Neuronal stem cell (in vitro differentiated cells): ENCODE results near the gene GARNL3.

Source experiments
- DNase-seq: peaks from one replicate; pipeline ENCODE4 v3.0.0-alpha.2; 2013; ENCODE audit warnings: low spot score
- H2AFZ ChIP-seq: one replicate; pipeline ENCODE4 v1.6.1; 2013; ENCODE audit warnings: mild to moderate bottlenecking, low read length, inconsistent platforms
- H2AK5ac ChIP-seq: 2 replicates; pipeline ENCODE4 v1.6.1; 2013; ENCODE audit warnings: low read depth, mild to moderate bottlenecking, inconsistent platforms, low read length, moderate library complexity, mixed read lengths
- H2BK120ac ChIP-seq: 2 replicates; pipeline ENCODE4 v1.6.1; 2013; ENCODE audit warnings: low read depth, mild to moderate bottlenecking, inconsistent platforms, low read length, moderate library complexity, mixed read lengths
- H2BK12ac ChIP-seq: one replicate; pipeline ENCODE4 v1.6.1; 2013; ENCODE audit warnings: low read length, inconsistent platforms
- H2BK15ac ChIP-seq: 2 replicates; pipeline ENCODE4 v1.6.1; 2013; ENCODE audit warnings: mild to moderate bottlenecking, low read length, inconsistent platforms, mixed read lengths
- H2BK5ac ChIP-seq: one replicate; pipeline ENCODE4 v1.6.1; 2013; ENCODE audit warnings: inconsistent platforms, mild to moderate bottlenecking, low read length, moderate library complexity
- H3K14ac ChIP-seq: one replicate; pipeline ENCODE4 v1.6.1; 2013; ENCODE audit warnings: low read length, inconsistent platforms
- H3K18ac ChIP-seq: 2 replicates; pipeline ENCODE4 v1.6.1; 2013; ENCODE audit warnings: low read length, inconsistent platforms
- H3K23ac ChIP-seq: 2 replicates; pipeline ENCODE4 v1.6.1; 2013; ENCODE audit warnings: low read depth, mild to moderate bottlenecking, mixed read lengths, low read length, inconsistent platforms; ENCODE audit not compliant: poor library complexity
- H3K27ac ChIP-seq: replicated peaks from 3 replicates; pipeline ENCODE4 v1.5.1; 2013; ENCODE audit warnings: low read length, inconsistent platforms
- H3K27me3 ChIP-seq, 3 experiments: 2 replicates each; pipeline ENCODE4 v1.6.1; 2013; ENCODE audit warnings: low read length in 3 of 3, mild to moderate bottlenecking in 2 of 3, inconsistent platforms in 1 of 3, low read depth in 1 of 3, mixed read lengths in 1 of 3, moderate library complexity in 1 of 3; ENCODE audit not compliant: control insufficient read depth in 3 of 3, insufficient read depth in 3 of 3
- H3K36me3 ChIP-seq, 2 donors: replicated peaks in 1 of 2; 2 replicates each; pipeline ENCODE4 v1.6.1; 2013; ENCODE audit warnings: low read length in 2 of 2; ENCODE audit not compliant: control insufficient read depth in 2 of 2, insufficient read depth in 2 of 2
- H3K4ac ChIP-seq: 2 replicates; pipeline ENCODE4 v1.6.1; 2013; ENCODE audit warnings: inconsistent platforms, mild to moderate bottlenecking, low read length, moderate library complexity
- H3K4me1 ChIP-seq, 2 donors: 1 replicate in 1 of 2; 2 replicates in 1 of 2; pipeline ENCODE4 v1.6.1; 2013; ENCODE audit warnings: low read length in 2 of 2, low read depth in 1 of 2; ENCODE audit not compliant: control insufficient read depth in 2 of 2, insufficient read depth in 1 of 2
- H3K4me2 ChIP-seq: one replicate; pipeline ENCODE4 v1.6.1; 2013; ENCODE audit warnings: mild to moderate bottlenecking, low read length, inconsistent platforms; ENCODE audit not compliant: insufficient read depth, poor library complexity, severe bottlenecking
- H3K4me3 ChIP-seq, 2 donors: 2 replicates each; pipeline ENCODE4 v1.5.1; 2013; ENCODE audit warnings: low read length in 2 of 2, mild to moderate bottlenecking in 2 of 2, inconsistent platforms in 1 of 2, moderate library complexity in 1 of 2
- H3K79me1 ChIP-seq: one replicate; pipeline ENCODE4 v1.6.1; 2013; ENCODE audit warnings: low read depth, mild to moderate bottlenecking, inconsistent platforms, low read length, moderate library complexity
- H3K9ac ChIP-seq: one replicate; pipeline ENCODE4 v1.6.1; 2013; ENCODE audit warnings: mild to moderate bottlenecking, low read depth, low read length, inconsistent platforms; ENCODE audit not compliant: poor library complexity
- H3K9me3 ChIP-seq, 2 donors: replicated peaks in 1 of 2; 2 replicates each; pipeline versions ENCODE3 to v1.6.1; 2013; ENCODE audit warnings: low read length in 2 of 2, mild to moderate bottlenecking in 2 of 2, inconsistent platforms in 1 of 2, low read depth in 1 of 2, mixed read lengths in 1 of 2, moderate library complexity in 1 of 2; ENCODE audit not compliant: control insufficient read depth in 2 of 2, insufficient read depth in 1 of 2
- H4K8ac ChIP-seq: one replicate; pipeline ENCODE4 v1.6.1; 2013; ENCODE audit warnings: low read depth, mild to moderate bottlenecking, inconsistent platforms, low read length, moderate library complexity
- H4K91ac ChIP-seq: one replicate; pipeline ENCODE4 v1.6.1; 2013; ENCODE audit warnings: low read length, low read depth, mild to moderate bottlenecking, inconsistent platforms; ENCODE audit not compliant: poor library complexity
- WGBS, 2 donors: extraction: QIAGEN DNeasy Blood & Tissue Kit; methylation state at CpG; one replicate each; pipeline ENCODE4 v1.1.7; 2013; ENCODE audit warnings: missing lambda C conversion rate in 2 of 2, mixed read lengths in 1 of 2; ENCODE audit not compliant: insufficient read length in 2 of 2, insufficient replicate concordance in 1 of 2; ENCODE audit errors: extremely low coverage in 2 of 2; 5-methylcytosine and 5-hydroxymethylcytosine counted together

The GARNL3 gene

DNA sequence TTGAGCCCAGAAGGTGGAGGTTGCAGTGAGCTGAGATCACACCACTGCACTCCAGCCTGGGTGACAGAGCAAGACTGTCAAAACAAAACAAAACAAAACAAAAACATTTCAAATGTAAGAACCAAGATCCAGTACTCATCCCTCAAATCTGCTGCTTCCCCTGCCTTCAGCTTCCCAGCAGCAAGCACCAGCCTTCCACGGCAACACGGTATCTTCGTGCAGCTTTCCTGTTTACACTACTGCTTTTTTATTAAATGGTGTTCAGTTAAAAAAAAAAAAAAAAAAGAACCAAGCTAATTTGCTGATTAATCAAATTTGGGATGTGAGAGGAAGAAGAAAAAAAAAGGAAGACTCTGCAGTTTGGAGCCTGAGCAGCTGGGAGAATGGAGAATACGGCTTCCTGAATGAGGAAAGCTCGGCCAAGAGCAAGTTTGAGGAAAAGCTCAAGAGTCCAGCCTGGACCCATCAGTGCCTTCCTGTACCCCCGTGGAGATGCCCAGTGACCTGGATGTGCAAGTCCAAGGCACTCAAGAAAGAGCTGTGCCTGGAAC is 104.4 kb downstream of the GARNL3 start:
- Histone ChIP-seq H3K9me3 (no peaks in the 10 kb centered on the region), H3K18ac (no peak overlapping the region), H3K4me1 (peaks cover 1 to 2% of the 10 kb centered on the region in 2 donors), H2BK12ac (no peak overlapping the region), H3K4me3 (no peak overlapping the region), H3K14ac (no peak overlapping the region), H3K23ac (no peak overlapping the region), H3K9ac (no peak overlapping the region), H4K91ac (no peak overlapping the region), H3K36me3 (peaks cover 2 to 10% of the 10 kb centered on the region in 2 donors), H3K4me2 (no peak overlapping the region), H4K8ac (no peak overlapping the region), H3K79me1 (no peaks in the 10 kb centered on the region), H3K4ac (no peak overlapping the region), H2BK15ac (no peak overlapping the region), H3K27me3 (no peaks in the 10 kb centered on the region), H2BK120ac (no peak overlapping the region), H2AFZ (no peak overlapping the region), H2AK5ac (no peak overlapping the region), H3K27ac (no peak overlapping the region), H2BK5ac (no peak overlapping the region)
- DNase-seq, result no peak
- WGBS, 2 donors, result no CpG with 5 or more reads among the region's 6 CpGs

DNA sequence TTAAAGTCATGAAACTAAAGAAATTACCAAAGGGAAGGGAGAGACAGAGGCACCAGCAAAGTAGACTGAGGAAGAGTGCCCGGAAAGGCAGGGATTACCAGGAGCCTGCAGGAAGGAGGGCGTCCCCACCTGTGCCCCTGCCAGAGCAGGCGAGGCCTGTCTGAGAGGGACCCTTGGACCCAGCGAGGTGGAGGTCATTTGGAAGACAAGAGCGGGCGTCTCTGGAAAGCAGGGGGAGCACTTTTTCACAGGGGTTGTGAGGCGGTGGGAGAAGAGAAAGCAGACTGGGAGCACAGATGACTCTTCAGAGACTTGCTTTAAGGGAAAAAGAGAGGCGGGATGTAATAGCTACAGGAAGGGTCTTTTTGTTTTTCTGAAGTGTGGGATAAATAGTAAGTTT is 104.9 kb downstream of the GARNL3 start:
- H2BK12ac ChIP-seq, result no peak overlapping the region
- H3K9me3 ChIP-seq, result no peaks in the 10 kb centered on the region
- no peaks in the 10 kb centered on the region for H3K79me1 ChIP-seq
- no CpG with 5 or more reads among the region's 8 CpGs for WGBS, 2 donors
- H2BK15ac ChIP-seq, result no peak overlapping the region
- H3K36me3 ChIP-seq, result peaks cover 2 to 9% of the 10 kb centered on the region in 2 donors
- no peak overlapping the region for H4K8ac ChIP-seq
- H3K9ac ChIP-seq, result no peak overlapping the region
- H3K14ac ChIP-seq, result no peak overlapping the region
- DNase-seq, result no peak
- no peak overlapping the region for H3K27ac ChIP-seq
- H2BK120ac ChIP-seq, result no peak overlapping the region
- H3K23ac ChIP-seq, result no peak overlapping the region
- H3K18ac ChIP-seq, result no peak overlapping the region
- H2BK5ac ChIP-seq, result no peak overlapping the region
- H3K27me3 ChIP-seq, result no peaks in the 10 kb centered on the region
- H3K4me2 ChIP-seq, result no peak overlapping the region
- no peak overlapping the region for H4K91ac ChIP-seq
- no peak overlapping the region for H3K4me3 ChIP-seq
- no peak overlapping the region for H2AK5ac ChIP-seq
- H3K4ac ChIP-seq, result no peak overlapping the region
- H3K4me1 ChIP-seq, result peaks cover 1 to 2% of the 10 kb centered on the region in 2 donors
- no peak overlapping the region for H2AFZ ChIP-seq

DNA sequence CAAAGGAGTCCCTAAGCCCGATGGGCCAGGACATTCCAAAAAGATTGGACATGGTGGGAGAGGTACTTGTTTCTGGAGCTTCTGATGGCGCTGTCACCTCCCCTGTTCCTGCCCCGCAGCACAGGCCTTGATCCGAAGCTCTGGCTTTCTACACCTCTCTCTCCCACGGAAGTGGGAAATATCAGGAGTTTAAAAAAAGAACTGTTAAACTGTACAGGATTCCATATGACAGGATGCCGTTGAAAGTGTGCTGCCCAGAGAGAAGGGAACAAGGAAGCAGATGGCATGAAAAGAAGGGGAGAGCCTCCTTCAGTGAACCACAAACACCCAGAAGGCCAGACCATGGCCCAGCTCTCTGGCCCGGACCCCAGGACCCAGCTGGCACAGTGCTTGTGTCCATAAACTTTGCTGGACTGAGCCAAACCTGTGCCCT is 105.6 kb downstream of the GARNL3 start:
- Histone ChIP-seq H3K4me3 (no peak overlapping the region), H3K4me2 (no peak overlapping the region), H3K27me3 (no peaks in the 10 kb centered on the region), H3K36me3 (peaks cover 2 to 6% of the 10 kb centered on the region in 2 donors), H2BK120ac (no peak overlapping the region), H4K8ac (no peak overlapping the region), H2BK12ac (no peak overlapping the region), H3K9me3 (no peaks in the 10 kb centered on the region), H4K91ac (no peak overlapping the region), H3K27ac (no peak overlapping the region), H2BK15ac (no peak overlapping the region), H3K4ac (no peak overlapping the region), H2AFZ (no peak overlapping the region), H3K18ac (no peak overlapping the region), H2AK5ac (no peak overlapping the region), H3K79me1 (no peaks in the 10 kb centered on the region), H3K14ac (no peak overlapping the region), H3K9ac (no peak overlapping the region), H2BK5ac (no peak overlapping the region), H3K23ac (no peak overlapping the region), H3K4me1 (peaks cover 1 to 2% of the 10 kb centered on the region in 2 donors)
- no peak for DNase-seq
- WGBS, 2 donors, result no CpG with 5 or more reads among the region's 7 CpGs

- H2BK12ac ChIP-seq, result no peak overlapping the region
- no peak overlapping the region for H3K4me3 ChIP-seq
- DNase-seq, result no peak
- H2AK5ac ChIP-seq, result no peak overlapping the region
- H2AFZ ChIP-seq, result no peak overlapping the region
- H2BK15ac ChIP-seq, result no peak overlapping the region
- H3K4me1 ChIP-seq, result peaks cover 1 to 2% of the 10 kb centered on the region in 2 donors
- H2BK120ac ChIP-seq, result no peak overlapping the region
- no peak overlapping the region for H3K4ac ChIP-seq
- no peak overlapping the region for H3K23ac ChIP-seq
- peaks cover 0 to 2% of the 10 kb centered on the region in 2 donors for H3K36me3 ChIP-seq
- H3K27me3 ChIP-seq, result no peaks in the 10 kb centered on the region
- H3K14ac ChIP-seq, result peak overlapping the region; percentile 11
- no peak overlapping the region for H4K8ac ChIP-seq
- no peak overlapping the region for H2BK5ac ChIP-seq
- no CpG with 5 or more reads among the region's 13 CpGs for WGBS, 2 donors
- no peak overlapping the region for H3K18ac ChIP-seq
- no peaks in the 10 kb centered on the region for H3K9me3 ChIP-seq
- peak overlapping the region; percentile 34 for H3K9ac ChIP-seq
- no peak overlapping the region for H4K91ac ChIP-seq
- no peaks in the 10 kb centered on the region for H3K79me1 ChIP-seq
- no peak overlapping the region for H3K4me2 ChIP-seq
- H3K27ac ChIP-seq, result no peak overlapping the region
Measured at GRCh38 chr9:127370672-127371648, 106.4 kb downstream of the GARNL3 start.
